CD4-positive, alpha-beta T cell treated with Interleukin-15 for 4 hours (primary cell): ENCODE measurements around the gene AOC3.
"Not testable (repeated sequence)": the region's sequence is repeated elsewhere in the genome, so short reads cannot be mapped to it uniquely, and the experiment has no call there.

Experiments used
- DNase-seq: peaks from one replicate; pipeline ENCODE4 v3.0.0-alpha.2; 2020; ENCODE audit warnings: low spot score

AOC3 gene

DNA sequence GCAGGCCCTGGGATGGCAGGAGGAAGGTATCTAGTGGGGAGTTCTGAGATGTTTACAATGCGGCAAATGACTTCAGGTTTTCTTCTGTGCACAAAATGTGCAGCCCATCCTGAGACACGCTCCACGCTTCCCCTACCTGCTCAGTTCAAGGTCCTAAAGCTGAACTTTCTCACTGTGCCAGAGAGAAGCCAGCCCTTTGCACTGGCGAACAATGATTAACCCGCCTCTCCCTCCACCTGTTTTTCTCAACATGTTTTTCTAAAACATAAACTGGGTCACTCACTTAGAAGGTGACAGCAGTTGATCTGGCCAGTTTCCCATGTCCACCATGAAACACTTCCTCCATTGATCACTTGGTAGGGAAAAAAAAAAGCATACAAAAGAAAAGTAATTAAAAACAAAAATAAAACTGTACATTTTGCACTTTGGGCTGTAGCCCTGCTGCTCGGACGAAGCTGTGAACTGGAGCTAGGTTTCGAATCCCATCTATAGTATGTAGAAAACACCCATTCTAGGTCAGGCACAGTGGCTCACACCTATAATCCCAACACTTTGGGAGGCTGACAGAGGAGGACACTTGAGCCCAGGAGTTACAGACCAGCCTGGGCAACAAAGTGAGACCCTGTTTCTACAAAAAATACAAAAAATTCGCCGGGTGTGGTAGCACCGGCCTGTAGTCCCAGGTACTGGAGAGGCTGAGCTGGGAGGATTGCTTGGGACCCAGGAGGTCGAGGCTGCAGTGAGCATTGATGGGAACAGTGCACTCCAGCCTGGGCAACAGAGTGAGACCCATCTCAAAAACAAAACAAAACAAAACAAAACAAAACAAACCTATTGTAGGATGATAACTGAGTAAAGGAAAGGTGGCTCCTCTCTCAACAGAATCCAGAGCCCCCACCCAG lies 43.5 kb downstream of the AOC3 start:
- DNase-seq, result no peak

DNA sequence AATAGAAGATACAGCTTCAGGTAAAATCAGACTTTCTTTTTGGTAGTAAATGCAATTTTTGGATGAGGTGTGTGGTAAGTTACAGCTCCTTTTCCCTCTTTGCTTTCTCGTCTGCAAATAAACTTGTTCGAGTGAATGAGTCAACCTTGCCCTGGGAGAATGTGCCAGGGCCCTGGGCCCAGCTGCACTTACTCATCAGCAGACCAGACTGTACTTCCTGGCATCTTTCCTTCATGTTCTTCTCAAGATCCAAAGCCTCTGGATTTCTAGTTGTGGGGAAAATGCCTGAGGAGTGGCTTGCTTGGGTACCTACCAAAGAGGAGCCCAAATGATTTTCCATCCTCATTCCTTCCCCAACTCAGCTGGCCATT lies 44.2 kb downstream of the AOC3 start:
- DNase-seq, result no peak

DNA sequence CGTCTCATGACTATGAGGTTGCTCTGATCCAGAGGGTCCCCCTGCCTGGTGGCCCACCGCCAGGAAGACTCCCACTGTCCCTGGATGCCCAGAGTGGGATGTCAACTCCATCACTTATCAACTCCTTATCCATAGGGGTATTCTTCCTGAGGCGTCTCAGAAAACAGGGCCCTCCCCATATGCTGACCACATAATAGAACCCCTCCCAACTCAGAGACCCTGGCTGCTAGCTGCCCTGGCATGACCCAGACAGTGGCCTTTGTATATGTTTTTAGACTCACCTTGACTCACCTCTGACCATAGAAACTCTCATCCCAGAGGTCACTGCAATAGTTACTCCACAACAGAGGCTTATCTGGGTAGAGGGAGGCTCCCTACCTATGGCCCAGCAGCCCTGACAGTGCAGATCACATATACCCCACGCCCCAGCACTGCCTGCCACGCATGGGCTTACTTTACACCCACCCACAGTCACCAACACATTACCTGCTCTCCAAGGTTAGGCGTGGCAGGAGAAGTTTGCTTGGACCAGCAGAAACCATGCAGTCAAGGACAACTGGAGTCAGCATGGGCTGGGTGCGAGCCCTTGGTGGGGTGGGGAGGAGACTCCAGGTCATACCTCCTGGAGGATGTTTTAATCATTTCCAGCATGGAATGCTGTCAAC lies 47.3 kb downstream of the AOC3 start:
- no peak for DNase-seq

DNA sequence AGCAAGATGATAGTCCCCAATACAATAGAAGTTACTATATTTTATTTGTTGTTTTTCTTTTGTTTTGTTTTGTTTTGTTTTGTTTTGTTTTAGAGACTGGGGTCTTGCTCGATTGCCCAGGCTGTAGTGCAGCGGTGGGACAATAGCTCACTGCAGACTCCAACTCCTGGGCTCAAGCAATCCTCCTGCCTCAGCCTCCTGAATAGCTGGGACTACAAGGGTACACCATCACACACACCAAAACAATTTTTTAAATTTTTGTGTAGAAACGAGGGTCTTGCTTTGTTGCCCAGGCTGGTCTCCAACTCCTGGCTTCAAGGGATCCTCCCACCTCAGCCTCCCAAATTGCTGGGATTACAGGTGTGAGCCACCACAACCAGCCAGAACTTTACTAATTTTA lies 49.0 kb downstream of the AOC3 start:
- DNase-seq, result not testable (repeated sequence)

DNA sequence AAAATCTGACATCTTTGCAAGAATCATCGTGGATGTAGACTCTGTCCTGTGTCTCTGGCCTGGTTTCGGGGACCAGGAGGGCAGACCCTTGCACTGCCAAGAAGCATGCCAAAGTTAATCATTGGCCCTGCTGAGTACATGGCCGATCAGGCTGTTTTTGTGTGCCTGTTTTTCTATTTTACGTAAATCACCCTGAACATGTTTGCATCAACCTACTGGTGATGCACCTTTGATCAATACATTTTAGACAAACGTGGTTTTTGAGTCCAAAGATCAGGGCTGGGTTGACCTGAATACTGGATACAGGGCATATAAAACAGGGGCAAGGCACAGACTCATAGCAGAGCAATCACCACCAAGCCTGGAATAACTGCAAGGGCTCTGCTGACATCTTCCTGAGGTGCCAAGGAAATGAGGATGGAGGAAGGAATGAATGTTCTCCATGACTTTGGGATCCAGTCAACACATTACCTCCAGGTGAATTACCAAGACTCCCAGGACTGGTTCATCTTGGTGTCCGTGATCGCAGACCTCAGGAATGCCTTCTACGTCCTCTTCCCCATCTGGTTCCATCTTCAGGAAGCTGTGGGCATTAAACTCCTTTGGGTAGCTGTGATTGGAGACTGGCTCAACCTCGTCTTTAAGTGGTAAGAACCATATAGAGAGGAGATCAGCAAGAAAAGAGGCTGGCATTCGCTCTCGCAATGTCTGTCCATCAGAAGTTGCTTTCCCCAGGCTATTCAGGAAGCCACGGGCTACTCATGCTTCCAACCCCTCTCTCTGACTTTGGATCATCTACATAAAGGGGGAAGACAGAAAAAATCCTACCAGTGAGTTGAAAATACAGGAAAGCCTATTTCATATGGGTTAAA lies 49.7 kb downstream of the AOC3 start, which contains the start of gene G6PC1:
Gene G6PC1 (plus strand): TSS at position 340 of the 872 bp plus-strand sequence. CDS start 78 bp downstream, at position 418.
- DNase-seq, result no peak

DNA sequence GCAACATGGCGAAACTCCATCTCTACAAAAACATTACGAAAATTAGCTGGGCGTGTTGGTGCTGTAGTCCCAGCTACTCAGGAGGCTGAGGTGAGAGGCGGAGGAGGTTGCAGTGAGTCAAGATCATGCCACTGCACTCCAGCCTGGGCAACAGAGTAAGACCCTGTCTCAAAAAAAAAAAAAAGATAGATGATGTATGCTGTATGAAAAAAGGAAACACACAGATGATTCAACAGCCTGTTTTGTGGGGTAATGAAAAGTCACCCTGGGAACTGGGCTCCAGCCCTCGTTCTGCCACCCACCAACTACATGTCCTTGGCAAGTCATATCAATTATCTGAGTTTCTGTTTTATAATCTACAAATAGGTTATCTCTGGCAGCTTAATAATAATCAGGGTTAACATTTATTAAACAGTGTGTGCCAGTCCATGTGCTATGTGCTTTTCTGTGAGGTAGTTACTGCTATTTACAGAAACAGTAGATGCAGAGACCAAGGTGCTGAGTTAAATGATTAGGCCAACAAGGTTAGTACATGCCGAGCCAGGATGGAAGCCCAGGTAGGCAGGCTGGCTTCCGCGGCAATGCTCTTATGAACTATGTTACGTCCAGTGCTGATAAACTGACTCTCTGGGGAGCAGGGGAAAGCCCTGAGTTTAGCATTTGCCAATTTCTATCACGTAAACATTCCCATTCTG lies 50.7 kb downstream of the AOC3 start:
- no peak for DNase-seq

DNA sequence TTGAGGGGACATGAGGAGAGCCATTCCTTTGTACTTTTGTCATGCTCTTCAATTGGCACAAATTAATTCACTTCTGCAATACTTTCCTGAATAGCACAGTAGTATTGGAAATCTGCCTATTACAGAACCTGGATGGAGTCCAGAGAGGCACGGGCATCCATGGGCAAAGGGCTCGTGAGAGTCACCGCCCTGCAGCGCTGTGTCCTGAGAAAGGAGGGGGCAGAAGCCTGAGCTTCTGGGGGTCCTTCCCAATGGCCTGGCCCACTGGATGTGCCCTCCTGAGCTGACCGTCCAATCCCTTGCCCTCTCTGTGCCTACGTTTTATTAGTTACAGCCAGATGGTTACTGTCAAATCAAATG lies 53.1 kb downstream of the AOC3 start:
- no peak for DNase-seq

DNA sequence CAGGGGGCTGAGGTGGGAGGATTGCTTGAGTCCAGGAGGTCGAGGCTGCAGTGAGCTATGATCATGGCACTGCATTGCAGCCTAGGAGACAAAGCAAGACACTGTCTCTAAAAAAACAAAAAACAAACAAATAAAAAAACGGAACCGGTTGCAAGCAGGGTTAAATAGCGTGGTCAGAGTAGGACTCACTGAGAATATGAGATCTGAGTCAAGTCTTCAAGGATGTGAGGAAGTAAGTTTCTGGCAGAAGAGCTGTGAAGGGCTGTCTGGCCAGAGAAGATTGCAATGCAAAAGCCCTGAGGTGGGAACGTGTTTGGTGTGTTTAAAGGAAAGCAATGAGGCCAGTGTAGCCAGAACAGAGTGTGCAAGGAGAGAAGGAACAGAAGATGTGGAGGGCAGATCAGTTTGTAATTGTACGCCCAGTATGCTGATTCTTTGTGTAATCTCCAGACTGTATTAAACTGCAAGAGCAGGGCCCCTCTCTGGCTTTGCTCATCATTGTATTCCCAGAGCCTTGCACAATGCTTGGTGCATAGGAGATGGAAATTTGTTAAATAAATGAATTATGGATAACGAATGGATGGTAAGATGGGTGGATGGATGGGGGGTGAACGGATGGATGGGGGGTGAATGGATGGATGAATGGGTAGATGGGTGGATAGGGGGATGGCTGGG lies 55.9 kb downstream of the AOC3 start:
- DNase-seq, result no peak
